Left forelimb (tissue), 1 donor: Measurements from ENCODE around the gene SDR39U1.

Experiments
- DNase-seq: peaks from one replicate; pipeline ENCODE4 v3.0.0-alpha.2; 2018; ENCODE audit warnings: low spot score

The SDR39U1 gene

GRCh38 chr14:24411443-24412389, 30.9 kb downstream of the SDR39U1 start:
- peak; percentile 61 for DNase-seq

GRCh38 chr14:24409956-24410355, 32.6 kb downstream of the SDR39U1 start:
- peak; percentile 41 for DNase-seq

GRCh38 chr14:24409192-24409591, 33.4 kb downstream of the SDR39U1 start:
- DNase-seq, result peak; percentile 51

GRCh38 chr14:24408764-24409163, 33.8 kb downstream of the SDR39U1 start:
- DNase-seq, result peak; percentile 56

- no peak for DNase-seq
Observed at GRCh38 chr14:24407608-24408325, 34.8 kb downstream of the SDR39U1 start.

- DNase-seq, result no peak
Observed at GRCh38 chr14:24406416-24406815, 36.2 kb downstream of the SDR39U1 start.

- DNase-seq, result no peak
Observed at GRCh38 chr14:24404814-24405213, 37.8 kb downstream of the SDR39U1 start.

- no peak for DNase-seq
Observed at GRCh38 chr14:24403294-24403998, 39.1 kb downstream of the SDR39U1 start.

GRCh38 chr14:24401810-24402702, 40.5 kb downstream of the SDR39U1 start:
- DNase-seq, result no peak

GRCh38 chr14:24399999-24400718, 42.4 kb downstream of the SDR39U1 start:
- no peak for DNase-seq

GRCh38 chr14:24399447-24399822, 43.1 kb downstream of the SDR39U1 start:
- DNase-seq, result no peak

- peak; percentile 87 for DNase-seq
Observed at GRCh38 chr14:24398653-24399446, 43.7 kb downstream of the SDR39U1 start, which contains the start of gene NYNRIN. Gene NYNRIN (plus strand): TSS chr14:24399003. CDS start chr14:24399247, 244 bp downstream.

- DNase-seq, result peak; percentile 78
Observed at GRCh38 chr14:24398293-24398652, 44.3 kb downstream of the SDR39U1 start.

- DNase-seq, result no peak
Observed at GRCh38 chr14:24397639-24398292, 44.8 kb downstream of the SDR39U1 start.

- DNase-seq, result no peak
Observed at GRCh38 chr14:24395609-24396582, 46.7 kb downstream of the SDR39U1 start.

- no peak for DNase-seq
Observed at GRCh38 chr14:24394275-24394674, 48.3 kb downstream of the SDR39U1 start.

GRCh38 chr14:24392325-24393091, 50.1 kb downstream of the SDR39U1 start:
- DNase-seq, result no peak
